Suppressor macrophage treated with lipopolysaccharide for 1 hour (primary cell): ENCODE data around the gene SCO2.
A peak's percentile ranks its signal among the peaks of the same experiment; 100 is the strongest.
"Not testable (repeated sequence)": the region's sequence is repeated elsewhere in the genome, so short reads cannot be mapped to it uniquely, and the experiment has no call there.

Experiments
- DNase-seq, 3 donors: peaks; one replicate each; pipeline ENCODE4 v3.0.0-alpha.2; 2020 to 2022

SCO2 gene

DNA sequence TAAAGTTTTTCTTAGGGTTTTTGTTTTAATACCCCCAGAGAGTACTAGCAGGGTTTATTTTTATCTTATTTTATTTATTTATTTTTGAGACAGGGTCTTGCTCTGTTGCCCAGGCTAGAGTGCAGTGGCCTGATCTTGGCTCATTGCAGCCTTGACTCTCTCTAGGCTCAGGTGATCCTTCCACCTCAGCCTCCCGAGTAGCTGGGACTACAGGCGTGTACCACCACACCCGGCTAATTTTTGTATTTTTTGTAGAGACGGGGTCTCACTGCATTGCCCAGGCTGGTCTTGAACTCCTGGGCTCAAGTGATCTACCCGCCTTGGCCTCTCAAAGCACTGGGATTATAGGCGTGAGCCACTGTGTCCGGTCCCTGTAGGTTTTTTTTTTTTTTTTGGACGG, 5.2 kb downstream of the SCO2 start:
- not testable (repeated sequence) for DNase-seq

DNA sequence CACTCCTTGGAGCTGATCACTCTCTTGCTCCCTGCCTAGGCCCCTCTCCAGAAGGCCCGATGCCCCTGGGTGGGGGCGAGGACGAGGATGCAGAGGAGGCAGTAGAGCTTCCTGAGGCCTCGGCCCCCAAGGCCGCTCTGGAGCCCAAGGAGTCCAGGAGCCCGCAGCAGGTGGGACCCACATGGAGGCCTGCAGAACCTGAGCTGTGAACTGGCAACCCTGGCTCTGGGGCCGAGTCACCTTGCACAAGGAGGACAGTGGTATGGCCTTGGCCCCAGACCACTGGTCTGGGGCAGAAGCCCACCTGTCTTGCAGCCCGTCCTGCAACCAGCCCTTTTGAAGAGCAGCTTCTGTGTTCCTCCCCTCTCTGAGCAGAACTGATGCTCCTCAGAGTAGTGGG, 6.2 kb downstream of the SCO2 start:
- no peak for DNase-seq

DNA sequence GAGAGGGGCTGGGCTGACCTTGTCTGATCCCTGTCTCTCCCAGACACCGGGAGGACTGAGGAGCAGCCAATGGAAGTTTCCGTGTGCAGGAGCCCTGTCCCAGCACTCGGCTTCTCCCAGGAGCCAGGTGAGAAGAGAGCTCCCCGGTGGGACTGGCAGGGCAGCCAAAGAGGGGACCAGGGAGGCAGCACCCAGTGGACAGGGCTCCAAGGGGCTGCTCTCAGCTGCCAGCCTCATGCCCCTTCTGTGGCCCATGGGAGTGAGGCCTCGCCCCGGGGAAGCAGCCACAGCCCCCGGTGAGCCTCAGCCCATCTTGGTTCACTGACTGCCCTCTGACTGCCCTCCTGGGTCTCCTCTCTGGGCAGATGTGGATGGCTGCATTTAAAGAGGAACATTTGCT, 6.8 kb downstream of the SCO2 start:
- DNase-seq: no peak

DNA sequence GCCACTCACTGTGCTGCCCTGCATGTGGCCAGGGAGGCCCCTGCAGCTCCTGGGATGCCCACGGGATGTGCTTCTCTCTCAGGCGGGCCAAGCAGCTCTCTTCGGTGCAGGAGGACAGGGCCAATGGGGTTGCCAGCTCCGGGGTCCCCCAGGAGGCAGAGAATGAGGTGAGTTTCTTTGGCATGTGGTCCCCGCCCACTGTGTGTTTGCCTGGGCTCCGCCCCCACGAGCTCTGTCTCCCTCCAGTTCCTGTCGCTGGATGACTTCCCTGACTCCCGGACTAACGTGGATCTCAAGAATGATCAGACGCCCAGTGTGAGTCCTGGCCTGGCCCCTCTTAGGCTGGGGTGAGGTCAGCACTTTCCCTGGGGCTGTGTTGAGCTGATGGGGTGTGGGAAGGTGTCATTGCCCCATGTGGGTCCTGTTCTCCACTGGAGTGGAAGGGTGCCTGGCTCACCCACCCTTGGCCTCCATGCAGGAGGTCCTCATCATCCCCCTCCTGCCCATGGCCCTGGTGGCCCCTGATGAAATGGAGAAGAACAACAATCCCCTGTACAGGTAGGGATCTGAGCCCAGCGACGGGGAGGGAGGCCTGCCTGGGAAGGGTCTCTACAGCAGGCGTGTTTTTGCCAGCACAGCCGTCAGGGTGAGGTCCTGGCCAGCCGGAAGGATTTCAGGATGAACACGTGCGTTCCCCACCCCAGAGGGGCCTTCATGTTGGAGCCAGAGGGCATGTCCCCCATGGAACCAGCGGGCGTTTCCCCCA, 7.7 kb downstream of the SCO2 start:
- DNase-seq: no peak

DNA sequence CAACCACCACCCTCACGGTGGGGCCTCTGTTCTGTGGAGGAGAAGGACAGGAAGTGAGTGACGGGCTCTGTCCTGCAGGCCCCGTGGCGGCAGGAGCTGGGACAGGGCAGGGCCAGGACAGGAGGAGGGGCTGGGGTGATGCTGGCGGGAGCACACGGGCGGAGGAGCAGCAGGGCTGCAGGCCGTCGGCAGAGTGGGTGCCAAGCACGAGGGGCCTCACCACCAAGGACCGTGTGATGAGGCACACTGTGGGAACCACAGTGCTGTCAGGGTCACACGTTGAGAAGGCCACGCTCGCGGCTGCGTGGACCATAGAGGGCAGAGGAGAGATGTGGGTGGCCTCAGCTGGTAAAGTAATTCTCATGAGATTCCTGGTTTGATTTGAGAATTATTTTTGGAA, 8.5 kb downstream of the SCO2 start:
- no peak for DNase-seq

DNA sequence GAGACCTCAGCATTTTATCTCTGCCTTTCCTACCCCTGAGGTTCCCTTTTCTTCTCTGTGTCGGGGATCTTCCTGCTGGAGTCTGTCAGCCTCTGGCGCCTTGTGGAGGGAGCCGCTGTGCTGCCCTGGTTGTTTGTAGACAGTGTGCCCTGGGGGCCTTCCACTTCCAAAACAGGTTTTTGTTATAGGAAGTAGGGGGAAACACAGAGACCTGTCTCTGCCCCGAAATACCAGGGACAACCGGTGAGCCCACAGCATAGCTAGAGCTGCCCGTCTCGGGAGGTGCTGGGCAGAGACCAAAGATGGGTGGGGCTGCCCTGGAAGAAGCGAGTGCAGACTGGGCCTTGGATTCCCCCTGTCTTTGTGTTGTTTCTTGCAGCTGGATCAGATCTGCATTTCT, 9.3 kb downstream of the SCO2 start:
- DNase-seq: no peak

DNA sequence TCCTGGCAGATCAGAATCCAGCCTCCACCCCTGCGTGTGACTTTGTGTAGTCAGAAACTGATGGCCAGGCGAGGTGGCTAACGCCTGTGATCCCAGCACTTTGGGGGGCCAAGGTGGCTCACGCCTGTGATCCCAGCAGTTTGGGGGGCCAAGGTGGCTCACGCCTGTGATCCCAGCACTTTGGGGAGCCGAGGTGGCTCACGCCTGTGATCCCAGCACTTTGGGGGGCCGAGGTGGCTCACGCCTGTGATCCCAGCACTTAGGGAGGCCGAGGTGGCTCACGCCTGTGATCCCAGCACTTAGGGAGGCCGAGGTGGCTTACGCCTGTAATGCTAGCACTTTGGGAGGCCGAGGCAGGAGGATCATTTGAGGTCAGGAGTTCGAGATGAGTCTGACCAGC, 12.2 kb downstream of the SCO2 start:
- DNase-seq: no peak

DNA sequence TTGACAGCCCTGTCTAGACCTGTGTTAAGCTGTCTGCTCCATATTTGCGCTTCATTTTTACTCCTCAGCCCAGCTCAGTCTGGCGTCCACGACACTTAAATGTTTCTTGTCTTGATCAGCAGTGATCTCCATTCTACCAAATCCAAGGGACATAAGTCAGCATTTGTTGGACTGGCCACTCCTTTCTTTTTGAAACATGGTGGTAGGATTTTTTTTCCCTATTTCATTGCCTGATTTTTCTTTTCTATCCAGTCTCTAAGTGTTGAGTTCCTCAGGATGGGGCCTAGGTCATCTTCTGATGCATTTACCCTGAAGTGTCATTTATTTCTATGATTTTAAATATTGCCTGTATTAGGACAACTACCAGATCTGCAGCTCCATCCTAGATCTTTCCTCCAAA, 16.5 kb downstream of the SCO2 start:
- DNase-seq: no peak

DNA sequence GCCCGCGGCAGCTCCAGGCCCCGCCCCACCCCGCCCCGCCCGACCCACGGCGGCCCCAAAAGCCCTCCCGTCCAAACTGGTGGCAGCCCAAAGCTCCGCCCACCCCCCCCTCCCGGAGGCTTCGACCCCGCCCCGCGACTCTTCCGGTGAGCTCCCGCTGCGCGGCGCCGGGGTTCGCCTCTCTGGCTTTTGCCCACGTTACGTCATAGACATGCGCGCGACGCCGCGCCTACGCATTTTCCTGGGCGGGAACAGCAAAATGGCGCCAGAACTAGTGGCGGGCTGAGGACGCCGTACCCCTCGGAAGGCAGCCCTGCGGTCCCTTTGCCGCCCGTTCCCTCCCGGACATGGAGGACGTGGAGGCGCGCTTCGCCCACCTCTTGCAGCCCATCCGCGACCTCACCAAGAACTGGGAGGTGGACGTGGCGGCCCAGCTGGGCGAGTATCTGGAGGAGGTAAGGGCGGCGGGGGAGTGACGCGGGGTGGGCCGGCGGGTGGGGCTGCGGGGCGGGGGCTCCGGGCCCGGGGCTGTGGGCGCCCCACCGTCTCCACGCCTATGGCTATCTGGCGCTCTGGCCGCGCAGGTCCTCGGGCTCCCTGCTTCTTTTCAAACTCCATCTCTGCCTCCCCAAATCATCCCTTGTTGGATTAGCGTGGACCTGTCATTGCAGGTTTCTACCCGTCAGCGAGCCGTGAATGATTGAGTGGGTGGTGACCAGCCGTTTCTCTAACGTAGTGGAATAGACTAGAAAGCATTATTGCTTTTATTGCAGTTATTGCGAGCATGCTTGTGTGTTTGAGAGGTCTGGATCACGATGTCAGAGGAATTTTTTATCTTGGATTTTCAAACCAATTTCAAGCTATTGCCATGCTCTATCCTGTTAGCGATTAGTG, 17.2 kb downstream of the SCO2 start, which contains the start of gene NCAPH2:
NCAPH2 (plus strand) TSS at position 234 of the 894 bp plus-strand sequence; CDS start at position 348, 114 bp downstream.
- DNase-seq: peak in 2 of 3 donors; percentile 99 to 100

DNA sequence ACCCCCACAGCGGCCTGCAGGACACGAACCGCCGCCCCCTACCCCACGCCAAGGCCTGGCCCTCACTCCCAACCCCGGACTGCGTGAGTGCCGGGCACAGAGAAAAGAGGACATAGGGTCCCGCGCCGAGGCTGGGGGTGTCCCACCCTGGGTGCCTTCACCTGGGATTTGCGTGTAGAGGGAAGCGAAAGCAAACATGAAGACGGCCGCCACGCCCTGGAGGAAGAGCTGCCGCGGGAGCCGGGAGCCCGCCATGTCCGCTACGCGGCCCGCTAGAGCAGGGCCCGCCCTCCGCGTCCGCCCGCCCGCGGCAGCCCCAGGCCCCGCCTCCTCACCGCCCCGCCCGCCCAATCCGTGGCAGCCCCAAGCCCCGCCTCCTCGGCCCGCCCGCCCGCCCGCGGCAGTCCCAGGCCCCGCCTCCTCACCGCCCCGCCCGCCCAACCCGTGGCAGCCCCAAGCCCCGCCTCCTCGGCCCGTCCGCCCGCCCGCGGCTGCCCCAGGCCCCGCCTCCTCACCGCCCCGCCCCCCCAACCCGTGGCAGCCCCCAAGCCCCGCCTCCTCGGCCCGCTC, 17.9 kb downstream of the SCO2 start, which contains the start of gene LMF2:
LMF2 (minus strand) TSS at position 282 of the 570 bp plus-strand sequence; CDS start at position 255, 27 bp downstream.
- peak in 1 of 3 donors; percentile 100 for DNase-seq

DNA sequence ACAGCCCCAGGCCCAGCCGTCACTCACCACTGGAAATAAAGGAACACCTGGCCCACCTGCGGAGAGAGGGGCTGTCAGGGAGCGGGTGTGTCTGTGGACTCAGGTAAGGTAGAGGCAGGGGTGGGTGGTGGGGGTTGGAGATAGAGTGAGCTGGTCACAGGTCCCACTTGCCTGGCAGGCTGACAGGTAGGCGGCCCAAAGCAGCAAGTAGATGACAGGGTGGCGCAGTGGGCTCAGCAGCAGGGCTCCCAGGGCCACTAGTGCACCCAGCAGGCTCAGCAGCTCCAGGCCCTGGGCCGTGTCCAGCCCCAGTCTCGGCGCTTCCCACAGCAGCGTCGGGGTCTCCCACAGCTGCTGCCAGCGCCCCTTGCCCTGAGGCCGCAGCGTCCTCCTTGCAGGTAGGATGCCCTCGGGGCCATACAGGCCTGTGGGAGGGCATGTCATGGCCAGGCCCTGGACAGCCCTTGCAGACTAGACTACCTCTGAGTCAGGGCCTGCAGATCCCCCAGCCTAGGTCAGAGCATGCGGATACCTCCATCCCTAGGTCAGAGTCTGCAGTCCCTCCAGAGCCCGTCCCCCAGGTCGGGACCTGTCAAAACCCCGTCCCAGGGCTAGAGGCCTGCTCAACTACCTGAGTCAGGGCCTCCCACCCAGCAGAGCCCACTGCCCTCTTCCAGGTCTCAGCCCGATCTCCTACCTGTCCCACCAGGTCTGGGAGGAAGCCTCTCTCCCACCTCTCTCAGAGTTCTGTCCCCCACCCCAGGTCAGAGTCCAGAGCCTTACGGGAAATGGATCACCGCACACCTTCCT, 18.6 kb downstream of the SCO2 start:
- no peak for DNase-seq

DNA sequence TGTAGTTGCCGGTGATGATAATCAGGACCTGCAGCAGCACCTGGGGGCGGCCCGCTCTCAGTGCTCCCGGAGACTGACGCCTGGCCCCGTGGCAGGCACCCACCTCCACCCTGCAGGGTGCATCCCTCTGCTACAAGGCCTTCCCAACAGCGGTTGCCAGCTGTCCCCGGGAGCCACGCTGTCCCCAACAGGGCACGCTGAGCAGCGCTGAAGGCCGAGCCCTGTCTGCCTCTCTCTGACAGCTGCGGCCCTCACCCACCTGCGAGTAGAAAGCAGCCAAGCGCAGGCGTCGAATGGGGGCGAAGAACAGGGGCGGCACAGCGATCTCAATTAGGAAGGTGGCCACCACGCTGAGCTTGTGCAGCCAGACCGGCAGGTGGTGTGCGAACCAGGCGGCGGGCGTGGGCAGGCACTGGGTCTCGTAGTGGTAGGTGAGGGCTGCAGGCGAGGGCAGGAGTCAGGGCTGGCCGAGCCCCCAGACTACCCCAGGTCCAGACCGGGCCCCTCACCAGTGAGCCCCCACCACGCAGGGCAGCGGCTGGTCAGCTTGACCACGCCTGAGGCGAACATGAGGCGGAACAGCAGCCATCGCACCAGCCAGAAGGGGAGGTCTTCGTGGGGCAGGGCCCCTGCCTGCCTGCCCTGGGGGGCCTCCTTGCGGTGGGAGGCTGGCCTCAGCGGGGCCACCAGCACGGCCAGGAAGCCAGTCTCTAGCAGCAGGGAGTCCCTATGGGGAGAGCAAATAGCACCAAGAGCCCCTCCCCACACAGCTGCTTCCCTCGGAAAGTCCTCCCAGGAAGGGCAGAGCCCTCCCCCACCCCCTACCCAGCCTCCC, 19.4 kb downstream of the SCO2 start:
- DNase-seq: no peak

DNA sequence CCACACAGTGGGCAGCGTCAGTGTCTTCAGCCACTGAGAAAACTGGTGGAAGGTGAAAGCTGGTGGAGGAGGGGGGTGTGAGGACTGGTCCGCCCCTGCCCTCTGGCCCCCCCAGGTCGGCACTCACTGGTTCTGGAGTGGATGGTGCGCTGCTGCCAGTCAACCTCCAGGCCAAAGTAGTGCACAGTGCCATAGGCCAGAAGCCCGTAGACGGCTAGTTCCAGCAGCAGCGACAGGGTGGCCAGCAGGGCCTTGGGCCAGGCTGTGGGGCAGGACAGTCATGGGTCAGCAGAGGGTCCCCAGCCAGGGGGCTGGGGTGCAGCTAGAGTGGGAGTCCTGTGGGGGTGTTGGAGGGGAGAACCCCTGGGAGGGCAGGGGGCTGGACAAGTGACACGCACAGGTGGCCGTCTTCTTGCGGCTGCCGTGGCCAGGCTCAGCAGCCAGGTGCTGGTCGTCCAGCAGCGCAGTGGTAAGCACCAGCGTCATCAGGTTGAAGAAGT, 20.1 kb downstream of the SCO2 start:
- no peak for DNase-seq

DNA sequence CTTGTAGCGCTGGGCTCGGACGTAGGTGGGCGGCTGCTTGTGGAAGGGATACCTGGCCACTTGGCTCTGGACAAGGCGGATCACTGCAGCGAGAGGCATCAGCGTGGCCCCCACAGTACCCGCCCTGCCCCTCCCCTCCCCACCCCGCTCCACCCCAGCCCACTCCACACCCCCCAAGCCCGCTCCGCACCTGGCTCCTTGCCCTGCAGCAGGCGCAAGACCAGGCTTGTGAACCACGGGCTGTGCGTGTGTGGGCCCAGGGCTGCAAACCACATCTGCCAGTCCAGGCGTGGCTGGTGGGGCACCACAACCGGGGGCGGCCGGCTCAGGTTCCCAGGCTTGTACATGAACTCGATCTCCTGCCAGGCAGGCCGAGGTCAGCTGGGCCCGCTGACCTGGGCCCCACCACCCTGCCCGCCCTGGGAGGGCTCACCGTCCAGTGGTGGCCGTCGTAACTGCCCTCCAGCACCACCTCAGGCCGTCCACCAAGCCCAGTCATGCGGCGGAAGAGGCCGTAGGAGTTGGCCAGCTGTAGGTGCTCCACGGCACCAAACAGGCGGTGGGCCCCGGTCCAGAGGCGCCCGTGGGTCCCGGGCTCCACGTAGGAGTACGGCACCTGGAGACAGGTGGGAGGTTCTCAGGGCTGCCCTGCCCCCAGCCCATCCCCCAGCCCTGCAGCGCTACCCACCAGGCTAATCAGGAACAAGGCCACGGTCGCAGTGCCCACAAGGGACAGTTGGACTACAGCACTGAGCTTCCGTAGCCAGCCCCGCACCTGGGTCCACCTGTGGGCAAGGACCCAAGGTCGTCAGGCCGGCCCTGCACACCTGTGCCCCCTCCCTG, 20.8 kb downstream of the SCO2 start:
- no peak for DNase-seq

DNA sequence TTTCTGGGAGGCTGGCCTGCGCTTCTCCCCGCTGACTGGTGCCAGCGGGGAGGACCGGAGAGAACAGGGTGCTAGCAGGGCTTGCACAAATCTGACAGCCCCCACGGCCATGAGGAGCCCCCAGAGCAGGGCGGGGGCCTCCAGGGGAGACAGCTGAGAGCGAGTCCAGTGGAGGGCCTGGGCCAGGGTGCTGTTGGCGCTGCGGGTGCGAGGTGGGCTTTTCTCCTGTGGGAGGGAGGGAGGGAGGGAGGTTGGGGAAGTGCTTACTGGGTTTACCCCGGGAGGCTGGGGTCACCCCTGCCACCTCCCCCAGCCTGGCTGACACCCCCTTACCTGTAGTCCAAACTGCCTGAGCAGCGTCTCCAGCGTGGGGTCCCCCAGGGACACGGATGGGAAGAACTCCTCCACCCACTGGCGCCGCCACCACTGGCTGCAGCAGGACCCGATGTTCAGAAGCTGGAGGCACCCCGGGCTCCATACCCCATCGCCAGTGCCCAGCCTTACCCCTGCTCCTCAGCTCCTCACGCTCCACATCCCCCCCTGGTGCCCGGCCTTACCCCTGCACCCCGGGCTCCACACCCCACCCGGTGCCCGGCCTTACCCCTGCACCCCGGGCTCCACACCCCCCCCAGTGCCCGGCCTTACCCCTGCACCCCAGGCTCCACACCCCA, 21.8 kb downstream of the SCO2 start:
- peak in 1 of 3 donors; percentile 31 for DNase-seq

DNA sequence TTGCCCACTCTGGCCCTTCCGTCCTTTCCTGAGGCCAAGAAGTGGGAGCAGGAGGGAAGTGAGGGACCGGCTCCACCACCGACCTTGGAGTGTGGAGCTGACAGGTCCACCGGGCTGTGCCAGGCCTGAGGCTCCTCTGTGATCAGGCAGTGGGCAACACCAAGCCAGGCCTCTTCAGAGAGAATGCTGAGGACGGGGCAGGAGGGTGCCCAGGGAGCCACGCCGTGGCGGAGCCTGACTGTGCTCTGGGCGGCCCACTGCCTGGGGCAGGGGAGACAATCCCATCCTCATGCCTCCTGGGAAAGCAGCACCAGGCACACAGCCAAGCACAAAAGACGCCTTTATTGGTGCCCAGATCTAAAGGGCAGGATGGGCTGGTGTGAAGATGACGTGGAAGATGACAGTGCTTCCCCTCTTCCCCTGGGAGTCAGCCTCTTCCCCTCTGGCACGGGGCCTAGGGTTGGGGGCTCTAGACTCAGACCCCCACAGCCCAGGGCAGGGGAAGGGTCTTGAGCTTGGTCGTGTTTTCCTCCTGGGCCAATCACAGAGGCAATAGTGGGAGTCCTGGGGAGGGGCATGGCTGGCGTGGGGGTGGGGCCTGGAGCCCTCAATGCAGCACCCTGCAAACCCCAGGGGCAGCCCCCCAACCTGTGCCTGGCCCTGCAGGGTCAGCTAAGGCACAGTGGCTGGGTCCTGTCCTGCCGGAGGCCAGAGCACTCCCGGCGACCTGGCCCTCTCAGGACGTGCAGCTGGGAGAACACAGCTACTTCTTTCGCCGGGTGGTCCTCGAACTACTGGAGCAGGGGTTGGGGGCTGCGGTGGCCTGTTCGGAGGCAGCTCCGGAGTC, 22.5 kb downstream of the SCO2 start:
- no peak for DNase-seq

DNA sequence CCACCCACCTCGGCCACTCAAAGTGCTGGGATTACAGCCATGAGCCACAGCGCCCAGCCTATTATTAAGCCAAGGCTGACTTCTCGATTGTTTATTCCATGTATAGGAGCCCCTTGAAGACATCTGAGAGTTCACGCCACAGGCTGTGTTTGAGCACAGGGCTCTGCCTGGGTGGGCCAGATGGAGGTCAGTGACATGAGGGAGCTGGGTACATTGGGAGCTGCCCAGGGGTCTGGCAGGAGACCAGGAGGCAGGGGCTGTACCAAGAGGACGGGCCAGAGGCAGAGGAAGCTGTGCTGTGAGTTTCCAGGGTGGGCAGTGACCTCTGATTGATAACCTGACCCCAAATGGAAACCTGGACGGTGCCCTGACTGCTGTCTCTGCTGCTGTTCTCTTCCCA, 23.3 kb downstream of the SCO2 start:
- DNase-seq: no peak

DNA sequence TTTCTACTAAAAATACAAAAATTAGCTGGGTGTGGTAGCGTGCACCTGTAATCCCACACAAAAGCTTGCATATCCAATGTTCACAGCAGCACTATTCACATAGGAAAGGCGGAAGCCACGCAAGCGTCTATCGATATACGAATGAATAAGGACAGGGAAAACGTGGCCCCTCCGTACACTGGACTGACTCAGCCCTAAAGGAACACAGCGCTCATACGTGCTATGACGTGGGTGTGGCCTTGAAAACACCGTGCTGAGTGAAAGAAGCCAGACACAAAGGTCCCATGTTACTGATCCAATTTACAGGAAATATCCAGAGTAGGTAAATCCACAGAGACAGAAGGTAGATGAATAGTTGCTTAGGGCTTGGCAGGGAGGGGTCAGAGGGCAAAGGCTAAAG, 24.9 kb downstream of the SCO2 start:
- no peak for DNase-seq

DNA sequence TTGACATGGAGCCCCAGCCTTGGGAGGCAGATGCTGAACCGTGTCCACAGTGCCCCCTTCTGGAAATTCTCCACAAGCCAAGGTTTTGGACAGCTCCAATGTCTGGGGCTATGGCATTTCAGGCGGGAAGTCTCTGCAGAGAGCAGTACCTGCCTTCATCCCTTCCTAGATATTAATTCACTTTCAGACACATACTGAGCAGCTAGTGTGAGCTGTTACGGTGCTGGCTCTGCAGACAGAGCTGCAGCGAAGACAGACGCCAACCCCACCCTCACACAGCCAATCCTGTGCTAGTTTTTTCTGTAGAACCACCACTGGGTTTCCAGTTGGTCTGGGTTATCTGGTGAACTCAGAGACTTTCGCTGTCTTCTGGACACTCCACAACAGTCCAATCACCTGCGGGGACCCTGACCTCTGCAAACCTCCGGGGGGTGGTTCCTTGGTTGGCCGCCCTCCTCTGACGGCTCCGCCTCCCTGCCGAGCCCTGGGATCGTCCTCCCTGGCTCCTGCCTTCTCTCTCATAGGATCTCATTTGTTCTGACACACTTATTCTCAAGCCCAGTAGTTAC, 27.0 kb downstream of the SCO2 start:
- peak; percentile 77 to 88 (median 85) for DNase-seq
